H1 (cell line): ENCODE results near the gene INAVA. TPM values are rescaled to one million over a fixed set of nuclear protein-coding genes. Genes with fewer than 3 reads are reported as not detected.

Source experiments
- CTCF ChIA-PET: fragments of 300-600 bp; sonication (Branson Sonifier 250); formaldehyde crosslinking; loops from one replicate; lab custom pipeline; 2021; ENCODE audit not compliant: partially characterized antibody; lab: Charles Lee
- POLR2A ChIA-PET: fragments of 300-600 bp; sonication (Branson Sonifier 250); formaldehyde crosslinking; loops from one replicate; lab custom pipeline; 2021; ENCODE audit warnings: inconsistent platforms; ENCODE audit not compliant: partially characterized antibody; lab: Charles Lee
- DNase-seq, 2 experiments: peaks; one replicate each; pipeline versions ENCODE4 v3.0.0 to v3.0.0-alpha.2; 2010 to 2022; ENCODE audit warnings: low spot score in 2 of 2, low read depth in 1 of 2, mixed read lengths in 1 of 2
- FAIRE-seq: peaks from 2 replicates; lab custom pipeline; 2011; peaks lifted over from hg19 to GRCh38; lab: Jason Lieb, UNC
- H2AFZ ChIP-seq: 2 replicates; pipeline ENCODE4 v1.8.1; 2012; ENCODE audit warnings: low read length, inconsistent platforms
- H2AK5ac ChIP-seq: 2 replicates; pipeline ENCODE4 v1.6.1; 2013; ENCODE audit warnings: low read depth, low read length
- H2BK120ac ChIP-seq: replicated peaks from 2 replicates; pipeline ENCODE3; 2013; ENCODE audit warnings: low read depth, low read length, inconsistent platforms
- H2BK12ac ChIP-seq: 2 replicates; pipeline ENCODE4 v1.6.1; 2013; ENCODE audit warnings: low read depth, low read length
- H2BK15ac ChIP-seq: 2 replicates; pipeline ENCODE4 v1.6.1; 2013; ENCODE audit warnings: low read length
- H2BK20ac ChIP-seq: 2 replicates; pipeline ENCODE4 v1.6.1; 2013; ENCODE audit warnings: low read length
- H2BK5ac ChIP-seq: 2 replicates; pipeline ENCODE4 v1.6.1; 2013; ENCODE audit warnings: low read depth, low read length
- H3K14ac ChIP-seq: 2 replicates; pipeline ENCODE4 v1.6.1; 2013; ENCODE audit warnings: inconsistent platforms; ENCODE audit not compliant: insufficient read length
- H3K18ac ChIP-seq: 2 replicates; pipeline ENCODE4 v1.6.1; 2013; ENCODE audit warnings: low read length; ENCODE audit errors: extremely low read depth
- H3K23ac ChIP-seq: 2 replicates; pipeline ENCODE4 v1.6.1; 2013; ENCODE audit warnings: inconsistent platforms; ENCODE audit not compliant: insufficient read length
- H3K23me2 ChIP-seq: 2 replicates; pipeline ENCODE4 v1.6.1; 2013; ENCODE audit warnings: low read depth, low read length
- H3K27ac ChIP-seq: 2 replicates; pipeline ENCODE4 v1.6.1; 2011; ENCODE audit warnings: low read depth, low read length, inconsistent platforms
- H3K27me3 ChIP-seq, 4 experiments: replicated peaks in 1 of 4; 1 replicate in 1 of 4; 2 replicates in 3 of 4; pipeline versions ENCODE4 v1.6.1 to v1.8.1; 2011 to 2013; ENCODE audit warnings: low read length in 3 of 4, mild to moderate bottlenecking in 3 of 4, inconsistent platforms in 2 of 4, mixed read lengths in 2 of 4, moderate library complexity in 1 of 4; ENCODE audit not compliant: control insufficient read depth in 3 of 4, insufficient read depth in 3 of 4; ENCODE audit errors: extremely low read depth in 1 of 4
- H3K36me3 ChIP-seq, 4 experiments: 2 replicates each; pipeline versions ENCODE4 v1.6.1 to v1.8.1; 2011 to 2013; ENCODE audit warnings: mild to moderate bottlenecking in 4 of 4, low read length in 3 of 4, moderate library complexity in 2 of 4, control low read depth in 1 of 4, inconsistent platforms in 1 of 4; ENCODE audit not compliant: insufficient read depth in 4 of 4, control insufficient read depth in 2 of 4
- H3K4ac ChIP-seq: replicated peaks from 2 replicates; pipeline ENCODE3; 2013; ENCODE audit warnings: low read length, low read depth, mixed read lengths, inconsistent platforms; ENCODE audit not compliant: insufficient read length
- H3K4me1 ChIP-seq, 4 experiments: replicated peaks in 1 of 4; 1 replicate in 1 of 4; 2 replicates in 3 of 4; pipeline versions ENCODE4 v1.6.1 to v1.8.1; 2011 to 2013; ENCODE audit warnings: low read length in 3 of 4, inconsistent platforms in 2 of 4, mixed read lengths in 1 of 4; ENCODE audit not compliant: insufficient read depth in 4 of 4, control insufficient read depth in 3 of 4
- H3K4me2 ChIP-seq, 2 experiments: 2 replicates each; pipeline versions ENCODE4 v1.6.1 to v1.8.1; 2011 to 2013; ENCODE audit warnings: low read depth in 2 of 2, low read length in 2 of 2, control low read depth in 1 of 2, inconsistent platforms in 1 of 2, mild to moderate bottlenecking in 1 of 2; ENCODE audit not compliant: insufficient read depth in 1 of 2
- H3K4me3 ChIP-seq, 4 experiments: fragments of 200-600, 300-600 bp in 1 of 4; sonication (generic), shearing (Covaris generic), sonication (Bioruptor Twin) in 1 of 4; 2 replicates each; pipeline versions ENCODE4 v1.5.1 to v1.8.1; 2011 to 2016; ENCODE audit warnings: low read length in 4 of 4, low read depth in 3 of 4, control low read depth in 2 of 4, inconsistent platforms in 2 of 4, mild to moderate bottlenecking in 2 of 4, mixed read lengths in 1 of 4, moderate library complexity in 1 of 4; ENCODE audit not compliant: insufficient read depth in 2 of 4; ENCODE audit errors: extremely low read depth in 1 of 4
- H3K56ac ChIP-seq: replicated peaks from 2 replicates; pipeline ENCODE3; 2013; ENCODE audit warnings: low read depth, mild to moderate bottlenecking, mixed read lengths, low read length, inconsistent platforms; ENCODE audit not compliant: insufficient read length
- H3K79me1 ChIP-seq: 2 replicates; pipeline ENCODE4 v1.6.1; 2013; ENCODE audit warnings: low read depth, low read length, control low read depth
- H3K79me2 ChIP-seq, 2 experiments: 2 replicates each; pipeline versions ENCODE4 v1.6.1 to v1.8.1; 2012 to 2013; ENCODE audit warnings: low read length in 2 of 2, mild to moderate bottlenecking in 2 of 2, inconsistent platforms in 1 of 2; ENCODE audit not compliant: insufficient read depth in 2 of 2, control insufficient read depth in 1 of 2
- H3K9ac ChIP-seq, 4 experiments: replicated peaks in 1 of 4; 1 replicate in 1 of 4; 2 replicates in 3 of 4; pipeline versions ENCODE4 v1.6.1 to v1.8.1; 2011 to 2013; ENCODE audit warnings: low read depth in 3 of 4, low read length in 3 of 4, control low read depth in 2 of 4, mild to moderate bottlenecking in 2 of 4, moderate library complexity in 2 of 4, inconsistent platforms in 1 of 4; ENCODE audit errors: extremely low read depth in 1 of 4
- H3K9me3 ChIP-seq, 2 experiments: 2 replicates each; pipeline versions ENCODE4 v1.6.1 to v1.8.1; 2012 to 2013; ENCODE audit warnings: mild to moderate bottlenecking in 2 of 2, moderate library complexity in 2 of 2, control low read depth in 1 of 2, inconsistent platforms in 1 of 2, low read depth in 1 of 2, low read length in 1 of 2, mixed read lengths in 1 of 2; ENCODE audit not compliant: insufficient read depth in 2 of 2
- H4K20me1 ChIP-seq, 2 experiments: replicated peaks in 1 of 2; 2 replicates each; pipeline versions ENCODE3 to v1.8.1; 2011 to 2013; ENCODE audit warnings: inconsistent platforms in 2 of 2, low read length in 2 of 2, mild to moderate bottlenecking in 1 of 2; ENCODE audit not compliant: insufficient read depth in 2 of 2, control insufficient read depth in 1 of 2
- H4K5ac ChIP-seq: 2 replicates; pipeline ENCODE4 v1.6.1; 2013; ENCODE audit warnings: low read length, low read depth, mixed read lengths, inconsistent platforms; ENCODE audit not compliant: insufficient read length
- H4K8ac ChIP-seq: 2 replicates; pipeline ENCODE4 v1.8.0; 2013; ENCODE audit warnings: mild to moderate bottlenecking, moderate library complexity, low read length, inconsistent platforms; ENCODE audit not compliant: insufficient read depth; ENCODE audit errors: extremely low read depth
- H4K91ac ChIP-seq: replicated peaks from 2 replicates; pipeline ENCODE3; 2013; ENCODE audit warnings: low read length, mixed read lengths, inconsistent platforms; ENCODE audit not compliant: insufficient read length
- CBX5 ChIP-seq: fragments of 300-800, 300-1000 bp; sonication (generic); IDR thresholded peaks from 2 replicates; pipeline ENCODE4 v1.7.1; 2016; ENCODE audit warnings: antibody characterized with exemption, low read length, low read depth
- CBX8 ChIP-seq: fragments of 300-800, 300-1000 bp; sonication (generic); IDR thresholded peaks from 2 replicates; pipeline ENCODE4 v1.7.1; 2016; ENCODE audit warnings: low read depth, low read length, borderline replicate concordance
- CEBPB ChIP-seq: IDR thresholded peaks from 2 replicates; pipeline ENCODE4 v1.6.1; 2012; ENCODE audit warnings: low read depth, low read length
- CHD2 ChIP-seq: IDR thresholded peaks from 2 replicates; pipeline ENCODE4 v1.6.1; 2012; ENCODE audit warnings: low read length, improper control_type of control experiment
- GABPA ChIP-seq: IDR thresholded peaks from 2 replicates; pipeline ENCODE4 v1.6.1; 2011; ENCODE audit warnings: mild to moderate bottlenecking, low read length, moderate library complexity, borderline replicate concordance; ENCODE audit not compliant: insufficient read depth
- JUND ChIP-seq: IDR thresholded peaks from 2 replicates; pipeline ENCODE4 v1.6.1; 2011; ENCODE audit warnings: mild to moderate bottlenecking, improper control_type of control experiment, low read length
- KDM4A ChIP-seq: IDR thresholded peaks from one replicate; pipeline ENCODE4 v1.7.1; 2012; ENCODE audit warnings: low read depth, mild to moderate bottlenecking, moderate library complexity, low read length, inconsistent platforms; ENCODE audit not compliant: severe bottlenecking
- KDM5A ChIP-seq: fragments of 200-600 bp; IDR thresholded peaks from 2 replicates; pipeline ENCODE4 v1.7.1; 2012; ENCODE audit warnings: mild to moderate bottlenecking, low read length, inconsistent platforms, mixed read lengths
- MAX ChIP-seq: IDR thresholded peaks from 2 replicates; pipeline ENCODE4 v1.6.1; 2012; ENCODE audit warnings: inconsistent platforms
- NRF1 ChIP-seq: IDR thresholded peaks from 2 replicates; pipeline ENCODE4 v1.6.1; 2011; ENCODE audit warnings: mild to moderate bottlenecking, low read depth, low read length, improper control_type of control experiment
- POLR2AphosphoS5 ChIP-seq: IDR thresholded peaks from 2 replicates; pipeline ENCODE4 v1.6.1; 2011; ENCODE audit warnings: low read depth, low read length
- RXRA ChIP-seq: IDR thresholded peaks from 2 replicates; pipeline ENCODE4 v1.6.1; 2011; ENCODE audit warnings: low read depth, mild to moderate bottlenecking, low read length, moderate library complexity; ENCODE audit not compliant: insufficient read depth
- SP1 ChIP-seq: IDR thresholded peaks from 2 replicates; pipeline ENCODE4 v1.6.1; 2011; ENCODE audit warnings: low read depth, low read length
- YY1 ChIP-seq: IDR thresholded peaks from 2 replicates; pipeline ENCODE4 v1.6.1; 2011; ENCODE audit warnings: low read depth, mild to moderate bottlenecking, low read length
- WGBS, 2 experiments: shearing (Covaris generic) in 1 of 2; methylation state at CpG; one replicate each; pipeline versions ENCODE4 v1.1.6 to v1.1.7; 2013 to 2015; ENCODE audit warnings: low lambda C conversion rate in 2 of 2, mixed read lengths in 2 of 2, inconsistent platforms in 1 of 2, low coverage in 1 of 2, missing lambda C conversion rate in 1 of 2; ENCODE audit not compliant: insufficient replicate concordance in 2 of 2, insufficient coverage in 1 of 2, insufficient read length in 1 of 2; ENCODE audit errors: extremely low coverage in 1 of 2, missing lambda C conversion rate in 1 of 2; 5-methylcytosine and 5-hydroxymethylcytosine counted together
- polyA plus RNA-seq, 7 experiments: library from polyadenylated mRNA; depleted of rRNA in 3 of 7; stranded (reverse) in 5 of 7; unstranded in 2 of 7; fragments of >200 nt in 5 of 7; fragments of 200-250 nt in 2 of 7; gene quantifications; 1 replicate in 5 of 7; 2 replicates in 1 of 7; 4 replicates in 1 of 7; pipeline versions ENCODE4 v1.2.1 to v1.2.3, GENCODE V29; 2011 to 2013; ENCODE audit warnings: missing spikeins in 2 of 7, mixed read lengths in 2 of 7
- total RNA-seq: library from RNA; stranded (reverse); fragmentation: NEBNext Ultra II Directional; extraction: Animal tissue kit (Norgen Biotek cat#: 25700); gene quantifications from 2 replicates; pipeline ENCODE4 v1.2.1, GENCODE V29; 2021

Gene INAVA
- total and polyA plus RNA-seq, 2 of the 8 experiments (the other 6 are each of a cell fraction or from before 2014, with no cell fraction given): 46.8 to 49.3 TPM

GRCh38 chr1:200891774-200892157 is 2.9 kb upstream of the INAVA start:
- peak overlapping the region; percentile 67 to 90 (median 75) for H3K4me3 ChIP-seq
- H4K5ac ChIP-seq: peak overlapping the region; percentile 79
- POLR2A ChIA-PET: interaction anchor here (0.7 to 11.2 kb wide), 24 partner anchors 13 to 527 kb away, joined by 3 to 208 read pairs (median 4); partner anchors contain the start of genes GPR25, KIF14, KIF21B and TMEM9
- H3K36me3 ChIP-seq: no peaks in the 10 kb centered on the region
- H3K18ac ChIP-seq: peak overlapping the region; percentile 98
- peak; percentile 7 for FAIRE-seq
- H3K23ac ChIP-seq: no peak overlapping the region
- H3K23me2 ChIP-seq: peaks cover 8% of the 10 kb centered on the region
- H3K4ac ChIP-seq: peak overlapping the region; percentile 61
- peak overlapping the region; percentile 99; the same call in 1 of the 2 replicates for H4K8ac ChIP-seq
- peak overlapping the region; percentile 99 for H3K27ac ChIP-seq
- H3K27me3 ChIP-seq: no peaks in the 10 kb centered on the region
- peak overlapping the region; percentile 56 for H3K14ac ChIP-seq
- H2BK5ac ChIP-seq: peak overlapping the region; percentile 97
- peaks cover 15 to 53% (median 37%) of the 10 kb centered on the region in 4 experiments for H3K4me1 ChIP-seq
- no peak overlapping the region for H2AFZ ChIP-seq
- peak overlapping the region; percentile 79 to 95 for H3K4me2 ChIP-seq
- peak overlapping the region; percentile 91 for H3K56ac ChIP-seq
- peaks cover 13% of the 10 kb centered on the region for H3K79me1 ChIP-seq
- peak overlapping the region; percentile 52 for H2BK120ac ChIP-seq
- H4K91ac ChIP-seq: peak overlapping the region; percentile 95
- peak overlapping the region; percentile 96; the same call in 1 of the 2 replicates for H2BK15ac ChIP-seq
- peak overlapping the region; percentile 92 to 98 (median 95) for H3K9ac ChIP-seq
- DNase-seq: peak in 1 of 2 experiments; percentile 86
- peaks cover 3 to 47% of the 10 kb centered on the region in 2 experiments for H3K79me2 ChIP-seq
- H2AK5ac ChIP-seq: peak overlapping the region; percentile 88; the same call in 1 of the 2 replicates
- peaks cover 4 to 9% of the 10 kb centered on the region in 2 experiments for H4K20me1 ChIP-seq
- CTCF ChIA-PET: interaction anchor here (0.6 to 8.6 kb wide), 13 partner anchors 10 to 269 kb away, joined by 3 to 47 read pairs (median 6); partner anchors contain the start of gene GPR25
- H3K9me3 ChIP-seq: no peaks in the 10 kb centered on the region
- no peak overlapping the region for H2BK20ac ChIP-seq
- peak overlapping the region; percentile 82 for H2BK12ac ChIP-seq
- 1% methylated on average over 8 of the region's 8 CpGs; no CpG with 5 or more reads in 1 of the 2 experiments for WGBS, 2 experiments
- TF ChIP-seq YY1: no peak
- TF ChIP-seq JUND: no peak
- TF ChIP-seq SP1: 0 out of 2 replicates have a peak, but pooled peaks have one; percentile 74
- no peak for TF ChIP-seq CEBPB
- no peak for TF ChIP-seq KDM4A
- TF ChIP-seq KDM5A: no peak
- no peak for TF ChIP-seq RXRA
- TF ChIP-seq CBX5: no peak
- no peak for TF ChIP-seq CBX8
- TF ChIP-seq NRF1: no peak
- TF ChIP-seq POLR2AphosphoS5: peak; percentile 87
- peak; percentile 55; the same call in 1 of the 2 replicates for TF ChIP-seq CHD2
- TF ChIP-seq MAX: no peak; the same call in 1 of the 2 replicates
- TF ChIP-seq GABPA: no peak
